Measurements from ENCODE around the gene ROR2. TPM values are rescaled to one million over a fixed set of nuclear protein-coding genes. Genes with fewer than 3 reads are reported as not detected.

Gene ROR2
- total and polyA plus RNA-seq, 4 donors: 2.7 to 32.3 (median 9.2) TPM

- Histone ChIP-seq H3K9ac (ENCODE audit: insufficient read depth in 1 of 2, low read length in 2 of 2) (no peak overlapping the region), H3K4me3 (no peak overlapping the region), H3K27me3 (ENCODE audit: control insufficient read depth in 3 of 3, insufficient read depth in 3 of 3, low read length in 2 of 3) (no peaks in the 10 kb centered on the region), H3K27ac (ENCODE audit: low read depth in 1 of 2, low read length in 1 of 2) (no peak overlapping the region), H3K9me3 (ENCODE audit: control insufficient read depth in 4 of 4, insufficient read depth in 3 of 4, low read length in 3 of 4) (no peaks in the 10 kb centered on the region), H3K36me3 (ENCODE audit: control insufficient read depth in 4 of 4, insufficient read depth in 4 of 4, low read length in 4 of 4) (peaks cover 0 to 4% (median 1%) of the 10 kb centered on the region in 4 donors), H3K4me1 (ENCODE audit: control insufficient read depth in 5 of 5, insufficient read depth in 5 of 5, low read length in 5 of 5) (peaks cover 0 to 33% (median 0%) of the 10 kb centered on the region in 5 donors)
- peak in 1 of 3 donors; percentile 70 for DNase-seq
- TF ChIP-seq, protein P1, sequence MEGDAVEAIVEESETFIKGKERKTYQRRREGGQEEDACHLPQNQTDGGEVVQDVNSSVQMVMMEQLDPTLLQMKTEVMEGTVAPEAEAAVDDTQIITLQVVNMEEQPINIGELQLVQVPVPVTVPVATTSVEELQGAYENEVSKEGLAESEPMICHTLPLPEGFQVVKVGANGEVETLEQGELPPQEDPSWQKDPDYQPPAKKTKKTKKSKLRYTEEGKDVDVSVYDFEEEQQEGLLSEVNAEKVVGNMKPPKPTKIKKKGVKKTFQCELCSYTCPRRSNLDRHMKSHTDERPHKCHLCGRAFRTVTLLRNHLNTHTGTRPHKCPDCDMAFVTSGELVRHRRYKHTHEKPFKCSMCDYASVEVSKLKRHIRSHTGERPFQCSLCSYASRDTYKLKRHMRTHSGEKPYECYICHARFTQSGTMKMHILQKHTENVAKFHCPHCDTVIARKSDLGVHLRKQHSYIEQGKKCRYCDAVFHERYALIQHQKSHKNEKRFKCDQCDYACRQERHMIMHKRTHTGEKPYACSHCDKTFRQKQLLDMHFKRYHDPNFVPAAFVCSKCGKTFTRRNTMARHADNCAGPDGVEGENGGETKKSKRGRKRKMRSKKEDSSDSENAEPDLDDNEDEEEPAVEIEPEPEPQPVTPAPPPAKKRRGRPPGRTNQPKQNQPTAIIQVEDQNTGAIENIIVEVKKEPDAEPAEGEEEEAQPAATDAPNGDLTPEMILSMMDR (IDR thresholded peaks at IDR 0.05; ENCODE audit: control extremely low read depth, extremely low read depth): no peak
- WGBS, 2 donors: 74 to 79% methylated on average over 3 of the region's 3 CpGs
- ATAC-seq (ENCODE audit: insufficient read depth, low FRiP score): no peak
Measured at GRCh38 chr9:91880378-91880972, 69.6 kb downstream of the ROR2 start.

DNA sequence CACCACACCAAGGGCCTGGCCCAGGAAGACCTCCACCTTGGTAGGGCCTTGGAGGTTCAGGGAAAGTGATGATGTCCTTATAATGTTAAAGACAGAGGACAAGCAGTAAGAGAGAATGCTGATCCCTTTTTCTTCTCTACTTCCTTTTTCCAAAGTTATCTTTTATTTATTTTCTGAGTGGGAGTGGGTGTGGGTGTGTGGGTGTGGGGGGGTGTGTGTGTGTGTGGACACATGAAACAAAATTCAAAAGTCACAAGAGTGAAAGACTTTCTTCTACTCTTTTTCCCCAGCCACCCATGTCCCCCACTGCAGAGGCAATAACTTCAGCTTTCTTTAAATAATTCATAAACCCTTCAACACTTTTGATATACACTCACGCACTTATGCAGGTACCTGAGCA is 70.8 kb downstream of the ROR2 start:
- ATAC-seq (ENCODE audit: insufficient read depth, low FRiP score): no peak

DNA sequence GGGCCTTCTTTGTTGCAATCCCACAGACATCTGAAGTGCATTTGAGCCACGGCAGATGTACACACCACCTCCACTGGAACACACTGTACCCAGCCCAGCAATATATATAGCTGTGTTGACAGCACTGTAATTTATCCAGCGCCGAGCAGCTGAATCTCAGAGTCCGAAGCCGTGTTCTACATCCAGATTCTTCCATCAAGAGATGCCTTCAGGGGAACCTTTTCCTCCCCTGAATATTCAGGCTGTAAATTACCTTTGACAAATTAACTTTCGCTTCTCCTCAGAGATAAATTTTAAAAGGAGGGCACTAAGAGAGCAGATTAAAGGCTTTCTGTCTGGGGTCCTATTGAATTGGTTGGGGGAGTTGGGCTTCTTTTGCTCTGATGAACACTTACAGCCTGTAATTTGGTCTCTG is 76.4 kb downstream of the ROR2 start:
- Histone ChIP-seq H3K36me3 (ENCODE audit: control insufficient read depth in 4 of 4, insufficient read depth in 4 of 4, low read length in 4 of 4) (no peaks in the 10 kb centered on the region), H3K4me3 (no peak overlapping the region), H3K9me3 (ENCODE audit: control insufficient read depth in 4 of 4, insufficient read depth in 3 of 4, low read length in 3 of 4) (no peaks in the 10 kb centered on the region), H3K27me3 (ENCODE audit: control insufficient read depth in 3 of 3, insufficient read depth in 3 of 3, low read length in 2 of 3) (no peaks in the 10 kb centered on the region), H3K27ac (ENCODE audit: low read depth in 1 of 2, low read length in 1 of 2) (no peak overlapping the region), H3K9ac (ENCODE audit: insufficient read depth in 1 of 2, low read length in 2 of 2) (no peak overlapping the region), H3K4me1 (ENCODE audit: control insufficient read depth in 5 of 5, insufficient read depth in 5 of 5, low read length in 5 of 5) (peaks cover 0 to 4% (median 1%) of the 10 kb centered on the region in 5 donors)
- DNase-seq (no peak), ATAC-seq (ENCODE audit: insufficient read depth, low FRiP score) (no peak)
- 86 to 96% methylated on average over 6 of the region's 6 CpGs for WGBS, 2 donors
- TF ChIP-seq, protein P1 (IDR thresholded peaks at IDR 0.05; ENCODE audit: control extremely low read depth, extremely low read depth): no peak

More for the DNA sequence above, 70.8 kb downstream of the ROR2 start:
- no peaks in the 10 kb centered on the region for H3K9me3 ChIP-seq (ENCODE audit: control insufficient read depth in 4 of 4, insufficient read depth in 3 of 4, low read length in 3 of 4)
- H3K27me3 ChIP-seq (ENCODE audit: control insufficient read depth in 3 of 3, insufficient read depth in 3 of 3, low read length in 2 of 3): no peaks in the 10 kb centered on the region
- TF ChIP-seq, protein P1 (IDR thresholded peaks at IDR 0.05; ENCODE audit: control extremely low read depth, extremely low read depth): no peak
- no peak overlapping the region for H3K27ac ChIP-seq (ENCODE audit: low read depth in 1 of 2, low read length in 1 of 2)
- WGBS, 2 donors: 95 to 96% methylated on average over 1 of the region's 1 CpG
- no peak for DNase-seq
- peaks cover 0 to 4% (median 1%) of the 10 kb centered on the region in 4 donors for H3K36me3 ChIP-seq (ENCODE audit: control insufficient read depth in 4 of 4, insufficient read depth in 4 of 4, low read length in 4 of 4)
- H3K4me3 ChIP-seq: no peak overlapping the region
- no peak overlapping the region for H3K9ac ChIP-seq (ENCODE audit: insufficient read depth in 1 of 2, low read length in 2 of 2)
- peaks cover 0 to 23% (median 0%) of the 10 kb centered on the region in 5 donors for H3K4me1 ChIP-seq (ENCODE audit: control insufficient read depth in 5 of 5, insufficient read depth in 5 of 5, low read length in 5 of 5)

Measured in lung (tissue), 12 donors.